PFSK-1 (cell line): ENCODE results near the gene ETHE1.

Source experiments
- FOXP2 ChIP-seq: optimal IDR thresholded peaks from 2 replicates; pipeline ENCODE3; 2011; ENCODE audit warnings: borderline replicate concordance, control low read depth, inconsistent platforms; ENCODE audit not compliant: insufficient read depth; ENCODE audit errors: extremely low read length, extremely low read depth
- POLR2AphosphoS5 ChIP-seq: IDR thresholded peaks from 2 replicates; pipeline ENCODE4 v1.6.1; 2012; ENCODE audit warnings: low read depth, mild to moderate bottlenecking, control low read depth, low read length, moderate library complexity
- SIN3A ChIP-seq: IDR thresholded peaks from 2 replicates; pipeline ENCODE4 v1.6.1; 2012; ENCODE audit warnings: mild to moderate bottlenecking, low read length, moderate library complexity, borderline replicate concordance; ENCODE audit not compliant: insufficient read depth
- TAF1 ChIP-seq: IDR thresholded peaks from 2 replicates; pipeline ENCODE4 v1.6.1; 2012; ENCODE audit warnings: low read length, control low read depth, borderline replicate concordance; ENCODE audit not compliant: insufficient read depth
- TF ChIP-seq, protein P1 (sequence below), 2 experiments: IDR thresholded peaks; 2 replicates each; pipeline versions ENCODE4 v1.6.1 to v1.8.0; 2011 to 2012; ENCODE audit warnings: low read depth in 2 of 2, low read length in 2 of 2, control low read depth in 1 of 2, inconsistent platforms in 1 of 2, mild to moderate bottlenecking in 1 of 2, moderate library complexity in 1 of 2; ENCODE audit not compliant: insufficient read depth in 1 of 2

The ETHE1 gene

DNA sequence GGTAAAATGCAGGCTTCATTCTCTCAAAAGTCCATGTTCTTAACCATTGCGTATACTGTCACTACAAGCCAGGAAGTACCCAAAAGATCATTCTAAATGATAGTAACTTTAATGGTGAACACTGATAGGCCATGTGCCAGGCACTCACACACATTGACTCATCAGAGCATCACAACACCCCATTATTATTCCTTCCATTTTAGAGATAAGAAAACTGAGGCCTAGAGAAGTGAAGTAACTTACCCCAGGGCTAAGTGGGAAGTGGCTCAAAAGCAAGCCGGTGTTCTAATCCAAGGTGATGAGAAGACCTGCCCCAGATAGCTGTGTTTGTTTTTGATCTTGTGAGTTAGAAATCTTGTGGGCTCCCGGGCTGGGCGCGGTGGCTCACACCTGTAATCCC, 21.1 kb downstream of the ETHE1 start:
- TF ChIP-seq TAF1 (no peak), FOXP2 (no peak), POLR2AphosphoS5 (no peak), SIN3A (no peak)
- TF ChIP-seq, protein P1, sequence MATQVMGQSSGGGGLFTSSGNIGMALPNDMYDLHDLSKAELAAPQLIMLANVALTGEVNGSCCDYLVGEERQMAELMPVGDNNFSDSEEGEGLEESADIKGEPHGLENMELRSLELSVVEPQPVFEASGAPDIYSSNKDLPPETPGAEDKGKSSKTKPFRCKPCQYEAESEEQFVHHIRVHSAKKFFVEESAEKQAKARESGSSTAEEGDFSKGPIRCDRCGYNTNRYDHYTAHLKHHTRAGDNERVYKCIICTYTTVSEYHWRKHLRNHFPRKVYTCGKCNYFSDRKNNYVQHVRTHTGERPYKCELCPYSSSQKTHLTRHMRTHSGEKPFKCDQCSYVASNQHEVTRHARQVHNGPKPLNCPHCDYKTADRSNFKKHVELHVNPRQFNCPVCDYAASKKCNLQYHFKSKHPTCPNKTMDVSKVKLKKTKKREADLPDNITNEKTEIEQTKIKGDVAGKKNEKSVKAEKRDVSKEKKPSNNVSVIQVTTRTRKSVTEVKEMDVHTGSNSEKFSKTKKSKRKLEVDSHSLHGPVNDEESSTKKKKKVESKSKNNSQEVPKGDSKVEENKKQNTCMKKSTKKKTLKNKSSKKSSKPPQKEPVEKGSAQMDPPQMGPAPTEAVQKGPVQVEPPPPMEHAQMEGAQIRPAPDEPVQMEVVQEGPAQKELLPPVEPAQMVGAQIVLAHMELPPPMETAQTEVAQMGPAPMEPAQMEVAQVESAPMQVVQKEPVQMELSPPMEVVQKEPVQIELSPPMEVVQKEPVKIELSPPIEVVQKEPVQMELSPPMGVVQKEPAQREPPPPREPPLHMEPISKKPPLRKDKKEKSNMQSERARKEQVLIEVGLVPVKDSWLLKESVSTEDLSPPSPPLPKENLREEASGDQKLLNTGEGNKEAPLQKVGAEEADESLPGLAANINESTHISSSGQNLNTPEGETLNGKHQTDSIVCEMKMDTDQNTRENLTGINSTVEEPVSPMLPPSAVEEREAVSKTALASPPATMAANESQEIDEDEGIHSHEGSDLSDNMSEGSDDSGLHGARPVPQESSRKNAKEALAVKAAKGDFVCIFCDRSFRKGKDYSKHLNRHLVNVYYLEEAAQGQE (IDR thresholded peaks at IDR 0.05; ENCODE audit: insufficient read depth in 1 of 2, low read depth in 2 of 2, low read length in 2 of 2), result no peak

DNA sequence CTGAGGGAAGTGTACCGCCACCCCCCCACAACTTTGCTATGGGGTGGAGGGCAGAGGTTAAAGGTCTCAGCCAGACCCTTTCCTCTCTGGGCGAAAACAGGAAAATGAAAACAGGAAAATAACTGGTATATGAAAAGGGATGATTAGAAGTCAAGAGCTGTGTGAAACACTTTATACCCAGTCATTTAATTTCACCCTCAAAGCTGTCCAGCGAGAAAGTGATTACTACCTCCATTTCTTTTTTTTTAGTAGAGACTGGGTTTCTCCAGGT, 21.9 kb downstream of the ETHE1 start:
- TF ChIP-seq FOXP2 (no peak), SIN3A (no peak), TAF1 (no peak), POLR2AphosphoS5 (no peak)
- TF ChIP-seq, protein P1 (IDR thresholded peaks at IDR 0.05; ENCODE audit: insufficient read depth in 1 of 2, low read depth in 2 of 2, low read length in 2 of 2), result no peak

DNA sequence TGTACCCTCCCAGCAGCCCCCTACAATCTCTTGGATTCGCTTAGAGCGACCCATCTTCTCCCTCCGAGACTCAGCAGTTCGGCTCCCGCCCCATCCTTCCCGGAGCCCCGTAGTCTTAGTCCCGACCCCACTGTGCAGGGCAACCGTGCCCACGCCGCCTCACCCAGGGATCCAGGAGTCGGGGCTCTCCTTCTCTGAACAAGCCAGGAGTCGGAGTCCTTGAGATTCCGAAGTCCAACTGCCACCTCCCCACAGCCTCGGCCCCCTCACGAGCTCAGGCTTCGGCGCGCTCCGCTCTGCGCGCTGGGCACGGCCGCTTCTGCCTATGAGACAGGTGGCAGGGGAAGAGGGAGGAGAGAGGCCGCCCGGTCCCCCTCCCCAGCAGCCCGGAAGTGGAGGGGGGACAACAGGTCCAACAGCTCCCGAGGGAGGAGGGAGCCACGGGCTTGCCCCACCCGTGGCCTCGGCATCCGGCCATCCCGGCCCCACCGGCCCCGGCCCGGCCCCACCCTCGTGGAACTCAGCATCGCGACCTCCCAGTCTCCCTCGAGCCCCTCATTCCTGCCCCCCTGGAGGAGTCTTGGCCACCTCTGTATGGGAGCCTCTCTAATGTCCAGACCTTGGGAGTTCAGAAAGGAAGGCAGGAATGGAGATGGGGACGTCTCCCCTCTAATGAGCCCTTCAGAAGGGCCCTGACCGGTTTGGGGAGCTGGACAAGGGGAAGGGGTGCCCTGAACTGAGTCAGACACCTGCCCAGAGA, 22.4 kb downstream of the ETHE1 start, which contains the start of gene PHLDB3:
Gene PHLDB3 (minus strand): TSS at position 321 of the 760 bp plus-strand sequence. CDS start 628 bp downstream, outside the sequence.
- TF ChIP-seq TAF1 (no peak), FOXP2 (no peak), POLR2AphosphoS5 (no peak), SIN3A (no peak)
- TF ChIP-seq, protein P1 (IDR thresholded peaks at IDR 0.05; ENCODE audit: insufficient read depth in 1 of 2, low read depth in 2 of 2, low read length in 2 of 2), result no peak

DNA sequence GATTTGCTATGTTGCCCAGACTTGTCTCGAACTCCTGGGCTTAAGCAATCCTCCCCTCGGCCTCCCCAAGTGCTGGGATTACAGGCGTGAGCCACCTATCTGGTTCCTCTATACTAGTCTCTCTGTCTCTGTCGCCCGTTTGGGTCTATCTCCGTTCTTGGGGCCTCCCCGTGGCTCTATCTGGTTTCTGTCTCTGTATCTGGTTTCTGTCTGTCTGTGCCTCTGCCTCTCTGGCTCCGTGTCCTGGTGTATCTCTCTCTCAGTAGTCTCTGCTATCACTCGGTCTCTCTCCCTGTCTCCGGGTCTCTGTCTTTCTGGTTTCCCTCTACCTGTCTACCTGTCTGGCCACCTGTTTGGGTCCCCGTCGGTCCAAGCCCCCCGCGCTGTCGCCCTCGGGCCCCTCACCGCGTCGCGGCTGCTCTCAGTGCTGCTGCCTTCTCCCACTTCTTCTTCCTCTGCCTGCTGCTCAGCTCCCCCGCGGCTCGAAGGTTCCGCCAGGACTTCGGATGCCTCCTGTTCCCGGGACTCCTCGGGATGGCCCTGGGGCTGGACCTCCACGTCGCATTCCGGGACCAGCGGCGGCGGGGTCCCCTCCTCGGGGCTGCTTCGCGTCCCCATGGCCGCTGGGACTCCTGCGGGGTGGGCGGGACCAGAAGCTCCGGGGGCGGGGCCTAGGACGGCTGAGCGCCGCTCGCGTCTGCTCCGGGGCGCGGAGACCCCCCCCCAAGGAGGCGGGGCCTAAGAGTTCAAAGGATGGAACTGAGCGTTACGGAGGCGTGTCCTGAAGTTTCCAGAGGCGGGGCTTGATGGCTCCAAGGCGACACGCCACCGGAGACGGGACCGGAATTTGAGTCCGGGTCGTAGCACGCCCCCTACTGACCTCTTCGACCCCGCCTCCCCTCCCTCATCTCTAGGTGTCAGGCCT, 23.2 kb downstream of the ETHE1 start:
- TF ChIP-seq FOXP2 (peak; percentile 17), SIN3A (no peak)

DNA sequence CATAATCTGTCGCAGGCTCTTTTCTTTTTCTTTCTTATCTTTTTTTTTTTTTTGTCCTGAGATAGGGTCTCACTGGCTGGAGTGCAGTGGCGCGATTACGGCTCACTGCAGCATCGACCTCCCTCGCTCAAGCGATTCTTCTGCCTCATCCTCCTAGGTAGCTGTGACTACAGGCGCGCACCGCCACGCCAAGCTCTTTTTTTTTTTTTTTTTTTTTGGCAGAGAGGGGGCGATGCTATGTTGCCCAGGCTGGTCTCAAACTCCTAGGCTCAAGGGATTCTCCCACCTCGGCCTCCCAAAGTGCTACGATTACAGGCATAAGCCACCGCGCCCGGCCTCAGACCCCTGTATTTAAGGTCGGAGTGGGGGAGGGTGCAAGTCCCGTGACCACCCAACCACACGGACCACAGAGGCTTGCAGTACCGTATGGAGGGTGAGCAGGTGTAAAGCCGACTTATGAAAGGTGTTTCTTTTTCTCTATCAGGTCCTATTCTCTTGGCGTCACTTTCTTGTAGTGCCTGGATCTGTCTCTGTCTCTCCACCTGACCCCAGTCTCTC, 24.5 kb downstream of the ETHE1 start:
- TF ChIP-seq TAF1 (no peak), SIN3A (no peak), FOXP2 (no peak), POLR2AphosphoS5 (no peak)
- TF ChIP-seq, protein P1 (IDR thresholded peaks at IDR 0.05; ENCODE audit: insufficient read depth in 1 of 2, low read depth in 2 of 2, low read length in 2 of 2), result no peak
